Left ventricle myocardium inferior (tissue), 1 donor: ENCODE measurements around the gene AGAP1. TPM values are rescaled to one million over a fixed set of nuclear protein-coding genes. Genes with fewer than 3 reads are reported as not detected.

Experiments
- DNase-seq: peaks from one replicate; pipeline ENCODE4 v3.0.0-alpha.2; 2020
- H3K27ac ChIP-seq: fragments of 200-600 bp; replicated peaks from 2 replicates; pipeline ENCODE4 v1.8.0; 2021
- H3K27me3 ChIP-seq: fragments of 200-600 bp; 2 replicates; pipeline ENCODE4 v1.8.0; 2021; ENCODE audit warnings: low read depth
- H3K36me3 ChIP-seq: fragments of 200-600 bp; 2 replicates; pipeline ENCODE4 v1.8.0; 2021
- H3K4me1 ChIP-seq: fragments of 200-600 bp; 2 replicates; pipeline ENCODE4 v1.8.0; 2021
- H3K4me3 ChIP-seq: fragments of 200-600 bp; 2 replicates; pipeline ENCODE4 v1.8.0; 2021; ENCODE audit warnings: mild to moderate bottlenecking, moderate library complexity
- H3K9me3 ChIP-seq: fragments of 200-600 bp; replicated peaks from 2 replicates; pipeline ENCODE4 v1.8.0; 2021
- intact Hi-C: fragments of 100-400 bp; cut with micrococcal nuclease; formaldehyde crosslinking; loops from one replicate; pipeline ENCODE4 v1.11.0; 2022
- total RNA-seq: library from RNA; stranded (reverse); fragmentation: NEBNext Ultra II Directional; extraction: Animal tissue kit (Norgen Biotek cat#: 25700); gene quantifications from one replicate; pipeline ENCODE4 v1.2.1, GENCODE V29; 2021
- TF ChIP-seq, protein P1 (sequence below): fragments of 200-600 bp; IDR thresholded peaks from 2 replicates; pipeline ENCODE4 v1.8.0; 2021; ENCODE audit warnings: antibody characterized with exemption, mild to moderate bottlenecking, borderline replicate concordance
- donor health status: DM: no; HTN: yes; CAD: no; lungs with severe emphysema.

AGAP1 gene
- total RNA-seq, 1 donor from 2014 or later, result 18.1 TPM

DNA sequence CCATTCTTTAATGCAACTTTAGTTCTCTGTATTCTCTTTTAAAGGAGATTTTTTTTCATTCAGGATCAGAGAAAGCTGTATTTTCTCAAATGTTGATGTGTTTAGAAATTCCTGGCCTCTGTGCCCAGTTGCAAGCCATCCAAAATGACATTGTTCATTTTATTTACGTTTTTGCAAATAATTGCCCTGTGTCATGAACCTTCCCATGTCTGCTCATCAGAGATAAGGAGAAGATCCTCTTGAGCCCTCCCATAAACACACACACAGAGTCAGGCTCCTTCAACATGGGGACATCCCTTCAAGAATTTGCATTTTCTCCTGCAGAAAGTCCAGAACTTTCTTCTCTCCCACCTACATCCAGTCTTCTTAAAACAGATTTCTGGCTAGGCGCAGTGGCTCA, 415.5 kb downstream of the AGAP1 start:
- TF ChIP-seq, protein P1, sequence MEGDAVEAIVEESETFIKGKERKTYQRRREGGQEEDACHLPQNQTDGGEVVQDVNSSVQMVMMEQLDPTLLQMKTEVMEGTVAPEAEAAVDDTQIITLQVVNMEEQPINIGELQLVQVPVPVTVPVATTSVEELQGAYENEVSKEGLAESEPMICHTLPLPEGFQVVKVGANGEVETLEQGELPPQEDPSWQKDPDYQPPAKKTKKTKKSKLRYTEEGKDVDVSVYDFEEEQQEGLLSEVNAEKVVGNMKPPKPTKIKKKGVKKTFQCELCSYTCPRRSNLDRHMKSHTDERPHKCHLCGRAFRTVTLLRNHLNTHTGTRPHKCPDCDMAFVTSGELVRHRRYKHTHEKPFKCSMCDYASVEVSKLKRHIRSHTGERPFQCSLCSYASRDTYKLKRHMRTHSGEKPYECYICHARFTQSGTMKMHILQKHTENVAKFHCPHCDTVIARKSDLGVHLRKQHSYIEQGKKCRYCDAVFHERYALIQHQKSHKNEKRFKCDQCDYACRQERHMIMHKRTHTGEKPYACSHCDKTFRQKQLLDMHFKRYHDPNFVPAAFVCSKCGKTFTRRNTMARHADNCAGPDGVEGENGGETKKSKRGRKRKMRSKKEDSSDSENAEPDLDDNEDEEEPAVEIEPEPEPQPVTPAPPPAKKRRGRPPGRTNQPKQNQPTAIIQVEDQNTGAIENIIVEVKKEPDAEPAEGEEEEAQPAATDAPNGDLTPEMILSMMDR, result no peak
- no peak overlapping the region for H3K27ac ChIP-seq
- DNase-seq, result no peak
- intact Hi-C loops, result no loop called here
- no peaks in the 10 kb centered on the region for H3K27me3 ChIP-seq
- H3K4me3 ChIP-seq, result no peak overlapping the region
- H3K4me1 ChIP-seq, result no peaks in the 10 kb centered on the region
- peaks cover 29% of the 10 kb centered on the region for H3K36me3 ChIP-seq
- H3K9me3 ChIP-seq, result no peaks in the 10 kb centered on the region

DNA sequence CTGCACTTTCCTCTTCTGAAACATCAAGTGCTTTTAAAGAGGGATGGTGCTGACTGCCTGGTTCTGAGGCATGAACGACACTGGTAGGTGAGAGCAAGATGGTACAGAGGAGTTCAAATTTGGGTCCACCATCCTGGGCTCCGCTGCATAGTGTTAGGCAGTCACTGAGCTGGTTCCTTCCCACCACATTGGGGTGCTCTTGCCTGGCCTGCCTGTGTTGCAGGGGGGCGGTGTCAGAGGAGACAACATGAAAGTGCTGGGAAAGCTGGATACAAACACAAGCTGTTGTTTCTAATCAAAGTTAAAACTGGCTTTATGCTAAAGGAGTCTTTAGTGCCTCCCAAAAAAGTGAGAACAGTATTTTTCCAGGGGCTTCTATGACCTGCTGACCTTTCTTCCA, 416.2 kb downstream of the AGAP1 start:
- H3K4me1 ChIP-seq, result no peaks in the 10 kb centered on the region
- intact Hi-C loops, result no loop called here
- no peaks in the 10 kb centered on the region for H3K9me3 ChIP-seq
- H3K27ac ChIP-seq, result no peak overlapping the region
- TF ChIP-seq, protein P1, result no peak
- H3K36me3 ChIP-seq, result peaks cover 33% of the 10 kb centered on the region
- no peak overlapping the region for H3K4me3 ChIP-seq
- DNase-seq, result no peak
- no peaks in the 10 kb centered on the region for H3K27me3 ChIP-seq

- no peak for DNase-seq
- peaks cover 42% of the 10 kb centered on the region for H3K36me3 ChIP-seq
- TF ChIP-seq, protein P1, result no peak
- no peak overlapping the region for H3K4me3 ChIP-seq
- H3K27me3 ChIP-seq, result no peaks in the 10 kb centered on the region
- intact Hi-C loops, result no loop called here
- no peak overlapping the region for H3K27ac ChIP-seq
- H3K9me3 ChIP-seq, result peaks cover 10% of the 10 kb centered on the region
- no peaks in the 10 kb centered on the region for H3K4me1 ChIP-seq
These were observed 417.3 kb downstream of the AGAP1 start for GRCh38 chr2:235911125-235911524.

GRCh38 chr2:235911633-235912233, 417.9 kb downstream of the AGAP1 start:
- no peaks in the 10 kb centered on the region for H3K27me3 ChIP-seq
- DNase-seq, result no peak
- H3K9me3 ChIP-seq, result peaks cover 11% of the 10 kb centered on the region
- peaks cover 45% of the 10 kb centered on the region for H3K36me3 ChIP-seq
- no peaks in the 10 kb centered on the region for H3K4me1 ChIP-seq
- no peak overlapping the region for H3K4me3 ChIP-seq
- no peak overlapping the region for H3K27ac ChIP-seq
- TF ChIP-seq, protein P1, result no peak
- intact Hi-C loops, result no loop called here

- DNase-seq, result no peak
- no peaks in the 10 kb centered on the region for H3K4me1 ChIP-seq
- H3K27ac ChIP-seq, result no peak overlapping the region
- TF ChIP-seq, protein P1, result no peak
- H3K9me3 ChIP-seq, result peaks cover 11% of the 10 kb centered on the region
- H3K4me3 ChIP-seq, result no peak overlapping the region
- no peaks in the 10 kb centered on the region for H3K27me3 ChIP-seq
- H3K36me3 ChIP-seq, result peaks cover 37% of the 10 kb centered on the region
- intact Hi-C loops, result no loop called here
These were observed 420.9 kb downstream of the AGAP1 start for GRCh38 chr2:235914756-235915155.
